Vagina (tissue), 2 donors: ENCODE measurements around the gene ZNF226. TPM values are rescaled to one million over a fixed set of nuclear protein-coding genes. Genes with fewer than 3 reads are reported as not detected.

Source experiments
- DNase-seq, 2 donors: peaks; one replicate each; pipeline ENCODE4 v3.0.0-alpha.2; 2017; ENCODE audit errors: extremely low spot score in 2 of 2
- H3K27ac ChIP-seq: fragments of 200-600 bp; sonication (generic); one replicate; pipeline ENCODE4 v1.5.1; 2019
- H3K27me3 ChIP-seq: fragments of 200-600 bp; sonication (generic); one replicate; pipeline ENCODE4 v1.5.1; 2019
- H3K36me3 ChIP-seq, 2 donors: fragments of 200-600 bp; sonication (generic); one replicate each; pipeline ENCODE4 v1.5.1; 2017 to 2019
- H3K4me1 ChIP-seq: fragments of 200-600 bp; sonication (generic); one replicate; pipeline ENCODE4 v1.5.1; 2019
- H3K4me3 ChIP-seq, 2 donors: fragments of 200-600 bp; sonication (generic); 1 replicate in 1 of 2; 2 replicates in 1 of 2; pipeline ENCODE4 v1.5.1; 2016 to 2019
- H3K9me3 ChIP-seq: fragments of 200-600 bp; sonication (generic); one replicate; pipeline ENCODE4 v1.5.1; 2019
- CTCF ChIP-seq, 3 experiments: fragments of 450-650 bp in 2 of 3; fragments of 200-600 bp in 1 of 3; sonication (generic) in 1 of 3; IDR thresholded peaks; one replicate each; pipeline ENCODE4 v1.5.1; 2017 to 2019; ENCODE audit warnings: antibody characterized with exemption in 3 of 3, mild to moderate bottlenecking in 2 of 3, moderate library complexity in 2 of 3
- POLR2A ChIP-seq, 2 donors: fragments of 450-650 bp; IDR thresholded peaks; one replicate each; pipeline ENCODE4 v1.6.1; 2017; ENCODE audit warnings: antibody characterized with exemption in 2 of 2, mild to moderate bottlenecking in 2 of 2, moderate library complexity in 2 of 2
- POLR2AphosphoS5 ChIP-seq, 2 donors: sonication (generic); formaldehyde crosslinking; IDR thresholded peaks; one replicate each; pipeline ENCODE4 v1.9.0; 2017; ENCODE audit warnings: antibody characterized with exemption in 2 of 2, mild to moderate bottlenecking in 2 of 2, low read depth in 1 of 2; ENCODE audit not compliant: insufficient read depth in 1 of 2
- intact Hi-C: fragments of 100-400 bp; cut with DNase I; formaldehyde crosslinking; loops from one replicate; pipeline ENCODE4 v1.15.1; 2023
- total RNA-seq: library from RNA; depleted of rRNA; stranded (reverse); fragments of >200 nt; gene quantifications from one replicate; pipeline ENCODE4 v1.2.3, GENCODE V29; 2016

ZNF226 gene
- total RNA-seq, 1 donor from 2014 or later = 11.8 TPM

- Histone ChIP-seq H3K4me1 (no peaks in the 10 kb centered on the region), H3K9me3 (peaks cover 41% of the 10 kb centered on the region)
These were observed 16.1 kb downstream of the ZNF226 start for GRCh38 chr19:44180968-44181367.

GRCh38 chr19:44182145-44182544, 17.2 kb downstream of the ZNF226 start:
- H3K9me3 ChIP-seq = peaks cover 29% of the 10 kb centered on the region
- H3K27ac ChIP-seq = no peak overlapping the region
- no peak for DNase-seq
- H3K4me3 ChIP-seq = no peak overlapping the region
- H3K27me3 ChIP-seq = no peaks in the 10 kb centered on the region
- TF ChIP-seq CTCF (IDR thresholded peaks at IDR 0.05) (no peak), POLR2A (IDR thresholded peaks at IDR 0.05) (no peak), POLR2AphosphoS5 (IDR thresholded peaks at IDR 0.05; ENCODE audit: insufficient read depth in 1 of 2, low read depth in 1 of 2) (no peak)
- peaks cover 0 to 6% of the 10 kb centered on the region in 2 donors for H3K36me3 ChIP-seq
- no peaks in the 10 kb centered on the region for H3K4me1 ChIP-seq
- intact Hi-C loops = no loop called here

More at GRCh38 chr19:44180968-44181367, 16.1 kb downstream of the ZNF226 start:
- TF ChIP-seq CTCF (IDR thresholded peaks at IDR 0.05) = no peak
- no peak for TF ChIP-seq POLR2A (IDR thresholded peaks at IDR 0.05)
- no peak for TF ChIP-seq POLR2AphosphoS5 (IDR thresholded peaks at IDR 0.05; ENCODE audit: insufficient read depth in 1 of 2, low read depth in 1 of 2)
- Histone ChIP-seq H3K4me3 (no peak overlapping the region), H3K27me3 (no peaks in the 10 kb centered on the region), H3K27ac (no peak overlapping the region), H3K36me3 (peaks cover 0 to 18% of the 10 kb centered on the region in 2 donors)
- DNase-seq = no peak
- intact Hi-C loops = no loop called here

GRCh38 chr19:44190020-44190419, 25.1 kb downstream of the ZNF226 start:
- Histone ChIP-seq H3K9me3 (peaks cover 11% of the 10 kb centered on the region), H3K36me3 (peaks cover 0 to 2% of the 10 kb centered on the region in 2 donors), H3K4me3 (no peak overlapping the region), H3K27ac (no peak overlapping the region), H3K4me1 (no peaks in the 10 kb centered on the region), H3K27me3 (no peaks in the 10 kb centered on the region)
- intact Hi-C loops = no loop called here
- no peak for DNase-seq
- TF ChIP-seq POLR2AphosphoS5 (IDR thresholded peaks at IDR 0.05; ENCODE audit: insufficient read depth in 1 of 2, low read depth in 1 of 2) = no peak
- no peak for TF ChIP-seq CTCF (IDR thresholded peaks at IDR 0.05)
- TF ChIP-seq POLR2A (IDR thresholded peaks at IDR 0.05) = no peak

GRCh38 chr19:44192127-44192526, 27.2 kb downstream of the ZNF226 start:
- H3K27me3 ChIP-seq = no peaks in the 10 kb centered on the region
- H3K4me3 ChIP-seq = no peak overlapping the region
- intact Hi-C loops = no loop called here
- H3K4me1 ChIP-seq = no peaks in the 10 kb centered on the region
- TF ChIP-seq CTCF (IDR thresholded peaks at IDR 0.05) (no peak), POLR2A (IDR thresholded peaks at IDR 0.05) (no peak), POLR2AphosphoS5 (IDR thresholded peaks at IDR 0.05; ENCODE audit: insufficient read depth in 1 of 2, low read depth in 1 of 2) (no peak)
- H3K9me3 ChIP-seq = peaks cover 17% of the 10 kb centered on the region
- peaks cover 0 to 4% of the 10 kb centered on the region in 2 donors for H3K36me3 ChIP-seq
- no peak overlapping the region for H3K27ac ChIP-seq
- no peak for DNase-seq

- TF ChIP-seq CTCF (IDR thresholded peaks at IDR 0.05) = no peak
- TF ChIP-seq POLR2AphosphoS5 (IDR thresholded peaks at IDR 0.05; ENCODE audit: insufficient read depth in 1 of 2, low read depth in 1 of 2) = no peak
- no peak for TF ChIP-seq POLR2A (IDR thresholded peaks at IDR 0.05)
- H3K4me3 ChIP-seq = no peak overlapping the region
- peaks cover 13% of the 10 kb centered on the region for H3K9me3 ChIP-seq
- intact Hi-C loops = no loop called here
- H3K36me3 ChIP-seq = peaks cover 0 to 4% of the 10 kb centered on the region in 2 donors
- DNase-seq = no peak
- H3K27me3 ChIP-seq = no peaks in the 10 kb centered on the region
- H3K27ac ChIP-seq = no peak overlapping the region
- no peaks in the 10 kb centered on the region for H3K4me1 ChIP-seq
These were observed 31.9 kb downstream of the ZNF226 start for GRCh38 chr19:44196772-44197171.
